ENCODE results near the gene MACROD1. TPM values are rescaled to one million over a fixed set of nuclear protein-coding genes. Genes with fewer than 3 reads are reported as not detected.

The MACROD1 gene
- total RNA-seq, 1 experiment from 2014 or later = 17.6 TPM

DNA sequence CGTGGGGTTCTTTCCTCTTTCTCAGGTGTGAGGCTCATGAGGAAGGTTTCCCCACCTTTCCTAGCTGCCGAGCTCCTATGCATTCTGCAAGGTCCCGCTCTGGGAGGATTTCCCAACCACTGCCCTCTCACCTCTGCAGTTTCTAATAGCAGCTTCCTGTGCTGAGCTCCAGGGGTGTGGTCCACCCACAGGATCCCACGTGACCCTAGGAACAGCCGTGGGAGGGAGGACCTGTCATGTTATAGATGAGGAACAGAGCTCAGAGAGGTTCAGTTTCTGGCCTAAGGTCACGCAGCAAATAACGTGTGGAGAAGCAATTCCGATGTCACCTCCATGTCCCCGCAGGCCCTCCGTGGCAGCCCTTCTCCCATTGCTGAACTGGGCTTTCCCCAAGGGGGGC lies 91.7 kb downstream of the MACROD1 start:
- Histone ChIP-seq H3K27me3 (replicated peaks) (no peaks in the 10 kb centered on the region; the same call in 1 of the 2 replicates), H3K36me3 (no peaks in the 10 kb centered on the region), H3K4me1 (replicated peaks) (no peaks in the 10 kb centered on the region), H3K9me3 (replicated peaks) (no peaks in the 10 kb centered on the region), H3K4me3 (no peak overlapping the region), H3K27ac (no peak overlapping the region)
- no peak for DNase-seq (ENCODE audit: low read depth in 1 of 2, low spot score in 2 of 2)

DNA sequence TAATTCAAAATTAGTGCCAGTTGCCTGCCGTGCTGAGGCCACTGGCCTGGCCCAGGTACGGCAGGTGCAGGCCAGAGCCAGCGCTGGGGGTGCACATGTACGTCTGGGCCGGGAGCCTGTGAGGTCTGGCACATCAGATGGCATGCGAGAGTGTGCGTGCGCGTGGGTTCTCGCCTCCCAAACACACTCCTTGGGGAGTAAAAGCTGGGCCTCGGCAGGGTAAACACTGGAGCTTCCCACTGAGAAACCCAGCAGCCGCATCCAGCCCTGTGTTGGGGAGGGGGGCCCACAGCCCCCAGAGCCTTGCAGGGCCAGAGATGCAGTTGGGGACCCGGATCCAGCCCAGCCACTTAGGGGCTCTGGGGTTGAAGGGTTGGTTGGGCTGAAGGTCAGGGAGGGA lies 92.4 kb downstream of the MACROD1 start:
- Histone ChIP-seq H3K9me3 (replicated peaks) (no peaks in the 10 kb centered on the region), H3K27me3 (replicated peaks) (no peaks in the 10 kb centered on the region; the same call in 1 of the 2 replicates), H3K4me1 (replicated peaks) (no peaks in the 10 kb centered on the region), H3K36me3 (no peaks in the 10 kb centered on the region), H3K4me3 (no peak overlapping the region), H3K27ac (no peak overlapping the region)
- no peak for DNase-seq (ENCODE audit: low read depth in 1 of 2, low spot score in 2 of 2)

DNA sequence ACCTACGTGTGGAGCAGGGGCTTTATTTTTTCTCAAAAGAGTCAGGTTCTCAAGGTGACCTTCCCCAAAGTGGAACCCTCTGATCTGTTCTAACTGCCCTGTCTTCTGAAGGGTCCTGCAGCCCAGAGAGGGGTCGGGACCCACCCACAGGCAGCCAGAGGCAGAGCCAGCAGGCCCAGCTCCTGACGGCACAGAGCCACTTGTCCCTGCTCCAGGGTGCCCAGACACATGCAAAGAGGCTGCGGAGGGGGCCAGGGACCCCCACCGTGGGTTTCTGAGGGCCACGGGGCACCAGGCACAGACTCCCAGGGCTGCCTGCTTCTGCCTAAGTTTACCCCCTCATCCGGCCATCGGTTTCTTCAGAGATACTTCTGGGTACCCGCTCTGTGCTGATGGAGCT lies 93.0 kb downstream of the MACROD1 start:
- Histone ChIP-seq H3K9me3 (replicated peaks) (no peaks in the 10 kb centered on the region), H3K36me3 (no peaks in the 10 kb centered on the region), H3K27ac (no peak overlapping the region), H3K27me3 (replicated peaks) (no peaks in the 10 kb centered on the region; the same call in 1 of the 2 replicates), H3K4me3 (no peak overlapping the region), H3K4me1 (replicated peaks) (no peaks in the 10 kb centered on the region)
- DNase-seq (ENCODE audit: low read depth in 1 of 2, low spot score in 2 of 2) = no peak

DNA sequence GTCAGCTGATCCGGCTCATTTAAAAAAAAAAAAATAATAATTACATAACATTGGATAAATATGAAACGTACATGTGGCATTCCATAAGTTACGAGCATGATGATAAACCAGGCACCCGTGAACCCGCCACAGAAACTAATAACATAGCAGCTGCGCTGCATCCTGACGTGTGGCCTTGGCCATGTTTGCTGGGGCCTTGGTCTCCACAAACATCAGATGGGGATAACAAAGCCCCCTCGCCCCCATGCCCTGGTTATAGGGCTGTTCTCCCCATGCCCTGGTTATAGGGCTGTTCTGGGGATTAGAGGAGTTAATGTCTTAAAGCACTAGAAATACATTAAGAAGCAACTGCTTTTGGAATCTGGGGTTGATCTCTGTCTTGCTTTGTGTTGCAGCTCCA lies 93.5 kb downstream of the MACROD1 start:
- no peaks in the 10 kb centered on the region; the same call in 1 of the 2 replicates for H3K27me3 ChIP-seq (replicated peaks)
- H3K27ac ChIP-seq = no peak overlapping the region
- H3K36me3 ChIP-seq = no peaks in the 10 kb centered on the region
- no peaks in the 10 kb centered on the region for H3K9me3 ChIP-seq (replicated peaks)
- DNase-seq (ENCODE audit: low read depth in 1 of 2, low spot score in 2 of 2) = no peak
- no peaks in the 10 kb centered on the region for H3K4me1 ChIP-seq (replicated peaks)
- H3K4me3 ChIP-seq = no peak overlapping the region

DNA sequence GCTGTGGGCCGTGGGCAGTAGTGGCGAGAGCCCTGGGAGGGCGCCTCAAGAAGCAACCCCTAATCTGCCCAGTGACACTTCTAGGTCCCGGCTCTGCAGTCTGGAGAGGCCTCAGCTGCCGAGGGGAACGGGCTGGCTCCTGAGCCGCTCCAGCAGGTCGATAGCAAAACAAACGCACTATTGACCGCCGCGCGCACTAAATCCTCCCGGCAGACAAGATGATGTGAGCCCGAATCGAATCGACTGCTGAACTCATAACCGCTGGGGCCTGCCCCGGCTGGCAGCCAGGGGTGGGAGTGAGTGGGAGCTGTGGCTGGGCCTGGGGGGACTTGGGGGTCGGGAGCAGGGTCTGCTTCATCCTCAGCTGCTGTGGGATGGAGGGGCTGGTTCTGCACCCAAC lies 94.1 kb downstream of the MACROD1 start:
- Histone ChIP-seq H3K27me3 (replicated peaks) (no peaks in the 10 kb centered on the region; the same call in 1 of the 2 replicates), H3K4me1 (replicated peaks) (no peaks in the 10 kb centered on the region), H3K27ac (no peak overlapping the region), H3K9me3 (replicated peaks) (no peaks in the 10 kb centered on the region), H3K4me3 (no peak overlapping the region), H3K36me3 (no peaks in the 10 kb centered on the region)
- DNase-seq (ENCODE audit: low read depth in 1 of 2, low spot score in 2 of 2) = no peak

DNA sequence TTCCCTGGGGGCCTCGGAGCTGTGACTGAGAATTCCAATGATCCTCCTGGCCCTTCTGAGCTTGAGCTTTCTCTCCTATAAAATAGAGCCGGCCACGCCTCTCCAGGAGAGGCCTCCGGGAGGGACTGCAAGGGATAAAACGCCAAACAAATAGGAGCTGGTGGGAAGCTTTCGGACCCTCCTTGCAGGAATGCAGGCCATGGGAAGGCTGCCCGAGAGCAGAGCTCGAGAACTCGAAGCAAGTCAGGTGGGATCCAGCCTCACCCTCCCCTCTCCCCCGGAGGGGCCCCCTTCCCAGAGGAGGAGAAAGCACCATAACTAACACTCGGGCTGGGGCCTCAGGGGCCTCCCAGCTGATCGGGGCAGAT lies 95.6 kb downstream of the MACROD1 start:
- DNase-seq (ENCODE audit: low read depth in 1 of 2, low spot score in 2 of 2) = no peak
- H3K36me3 ChIP-seq = no peaks in the 10 kb centered on the region
- no peaks in the 10 kb centered on the region for H3K9me3 ChIP-seq (replicated peaks)
- no peaks in the 10 kb centered on the region for H3K4me1 ChIP-seq (replicated peaks)
- H3K27ac ChIP-seq = no peak overlapping the region
- no peaks in the 10 kb centered on the region; the same call in 1 of the 2 replicates for H3K27me3 ChIP-seq (replicated peaks)
- H3K4me3 ChIP-seq = no peak overlapping the region

DNA sequence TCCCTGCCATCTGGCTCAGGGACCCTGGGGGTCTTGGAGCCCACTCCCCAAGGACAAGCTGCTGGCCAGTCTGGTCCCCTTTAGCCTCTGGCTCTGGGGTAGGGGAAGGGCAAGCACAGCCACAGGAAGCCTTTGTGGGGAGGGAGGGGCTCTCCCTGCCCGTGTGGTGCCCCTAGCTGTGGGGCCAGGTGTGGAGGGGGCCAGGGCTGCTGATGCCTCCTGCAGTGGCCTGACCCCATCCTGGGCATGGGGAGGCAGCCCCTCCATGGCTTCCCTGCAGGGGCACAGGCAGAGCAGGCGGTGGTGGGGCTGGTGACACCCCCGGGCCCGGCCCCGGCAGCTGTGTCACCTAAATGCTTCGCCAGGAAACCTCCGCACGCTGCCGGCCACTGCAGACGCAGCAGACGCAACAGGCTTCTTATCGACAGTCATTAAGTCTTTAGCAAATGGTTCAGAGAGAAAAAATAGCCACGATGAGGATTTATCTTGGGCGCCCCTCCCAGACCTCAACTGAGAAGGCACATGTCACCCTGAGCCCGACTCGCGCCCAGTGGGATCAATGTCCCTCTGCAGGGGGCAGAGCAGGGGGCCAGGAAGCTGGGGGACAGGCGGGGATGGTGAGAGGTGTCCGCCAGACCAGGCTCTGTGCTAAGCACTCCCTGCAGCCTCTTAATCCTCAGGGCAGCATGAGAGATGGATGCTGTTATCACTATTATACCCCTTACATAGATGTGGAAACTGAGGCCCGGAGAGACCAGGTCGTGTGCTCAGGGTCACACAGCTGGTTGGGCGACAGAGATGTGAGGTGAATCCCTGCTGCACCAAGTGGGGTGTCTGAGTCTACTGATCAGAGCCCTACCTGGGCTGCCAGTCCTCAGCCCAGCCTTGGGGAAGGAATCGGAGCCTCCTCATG lies 96.3 kb downstream of the MACROD1 start:
- Histone ChIP-seq H3K27ac (no peak overlapping the region), H3K36me3 (no peaks in the 10 kb centered on the region), H3K27me3 (replicated peaks) (no peaks in the 10 kb centered on the region), H3K4me1 (replicated peaks) (no peaks in the 10 kb centered on the region), H3K9me3 (replicated peaks) (no peaks in the 10 kb centered on the region), H3K4me3 (no peak overlapping the region)
- no peak for DNase-seq (ENCODE audit: low read depth in 1 of 2, low spot score in 2 of 2)

DNA sequence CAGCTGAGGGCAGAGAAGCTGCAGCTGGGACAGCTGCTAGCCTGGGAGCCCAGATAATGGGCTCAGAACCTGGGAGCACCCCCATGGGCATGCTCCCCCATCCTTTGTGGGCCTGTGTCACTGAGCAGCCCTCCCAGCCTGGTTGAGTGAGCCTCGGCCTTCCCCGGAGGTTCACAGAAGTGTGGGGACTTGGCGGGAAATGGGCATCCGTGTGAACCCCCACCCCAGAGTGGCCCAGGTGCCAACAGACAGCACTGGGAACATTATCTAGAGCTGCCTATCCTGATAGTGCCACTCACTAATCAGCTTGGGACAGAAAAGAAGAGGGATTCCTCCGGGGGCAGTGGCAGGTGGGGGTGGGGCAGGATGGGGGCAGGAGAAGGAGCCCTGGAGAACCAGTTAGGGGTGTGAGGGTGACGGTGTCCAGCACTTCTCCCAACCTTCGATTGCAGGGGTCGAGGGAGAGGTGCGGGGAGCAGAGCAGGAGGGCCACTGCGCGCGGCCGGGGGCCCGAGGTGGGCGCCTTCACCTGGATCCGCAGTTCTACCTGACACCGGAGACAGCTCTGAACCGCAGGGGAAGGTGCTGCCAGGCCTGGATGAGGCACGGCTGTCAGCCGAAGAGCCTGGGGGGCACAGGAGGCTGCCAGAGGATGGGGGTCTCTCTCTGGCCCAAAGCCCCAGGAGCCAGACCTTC lies 97.1 kb downstream of the MACROD1 start:
- no peaks in the 10 kb centered on the region for H3K4me1 ChIP-seq (replicated peaks)
- H3K4me3 ChIP-seq = no peak overlapping the region
- H3K27ac ChIP-seq = no peak overlapping the region
- no peaks in the 10 kb centered on the region for H3K9me3 ChIP-seq (replicated peaks)
- H3K36me3 ChIP-seq = no peaks in the 10 kb centered on the region
- H3K27me3 ChIP-seq (replicated peaks) = no peaks in the 10 kb centered on the region
- no peak for DNase-seq (ENCODE audit: low read depth in 1 of 2, low spot score in 2 of 2)

DNA sequence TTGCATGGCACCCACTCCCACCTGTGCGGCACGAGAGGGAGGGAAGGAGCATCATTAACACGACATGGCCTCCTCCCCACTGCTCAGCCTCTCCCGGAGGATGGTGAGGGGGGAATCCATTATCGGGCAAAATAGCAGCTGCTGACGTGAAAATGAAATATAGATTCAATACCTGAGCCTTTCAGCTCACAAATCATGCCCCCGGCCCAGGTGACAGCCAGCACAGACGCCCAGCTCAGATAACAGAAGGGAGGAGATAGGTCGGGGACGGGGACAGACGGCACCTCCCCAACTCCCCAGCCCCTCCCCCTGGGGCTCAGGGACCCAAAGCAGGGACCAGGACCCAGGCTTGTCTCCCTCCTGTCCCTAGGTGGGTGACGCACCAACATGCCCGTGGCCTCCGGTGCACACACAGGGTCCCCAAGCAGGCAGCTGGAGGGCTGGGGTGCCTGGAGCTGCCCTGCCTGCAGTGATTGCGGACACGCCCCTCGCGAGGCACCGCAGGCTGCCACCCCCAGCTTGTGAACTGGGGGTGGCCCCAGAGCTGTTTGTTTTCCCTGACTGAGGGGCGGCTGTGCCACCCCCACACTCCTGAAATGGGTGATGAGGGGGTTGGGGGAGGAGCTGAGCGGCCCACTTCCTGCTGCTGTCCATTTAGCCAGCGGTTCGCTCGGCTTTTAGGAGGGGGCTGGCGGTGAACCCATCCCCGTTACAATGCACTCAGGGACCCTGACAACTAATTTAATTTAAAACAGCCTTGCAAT lies 98.5 kb downstream of the MACROD1 start:
- no peaks in the 10 kb centered on the region for H3K36me3 ChIP-seq
- H3K9me3 ChIP-seq (replicated peaks) = no peaks in the 10 kb centered on the region
- no peak for DNase-seq (ENCODE audit: low read depth in 1 of 2, low spot score in 2 of 2)
- H3K27ac ChIP-seq = no peak overlapping the region
- H3K4me3 ChIP-seq = no peak overlapping the region
- no peaks in the 10 kb centered on the region for H3K4me1 ChIP-seq (replicated peaks)
- H3K27me3 ChIP-seq (replicated peaks) = no peaks in the 10 kb centered on the region

DNA sequence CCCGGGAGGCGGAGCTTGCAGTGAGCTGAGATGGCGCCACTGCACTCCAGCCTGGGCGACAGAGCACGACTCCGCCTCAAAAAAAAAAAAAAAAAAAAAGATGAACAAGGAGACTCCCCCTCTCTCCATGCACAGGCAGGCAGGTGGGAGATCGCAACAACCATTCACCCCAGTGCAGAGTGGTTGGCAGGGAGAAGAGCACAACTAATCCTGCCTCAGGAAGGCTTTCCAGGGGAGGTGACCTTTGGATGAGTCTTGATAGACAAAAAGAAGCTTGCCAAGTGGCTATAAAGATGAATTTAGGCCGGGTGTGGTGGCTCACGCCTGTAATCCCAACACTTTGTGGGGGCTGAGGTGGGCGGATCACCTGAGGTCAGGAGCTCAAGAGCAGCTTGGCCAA lies 100.2 kb downstream of the MACROD1 start:
- Histone ChIP-seq H3K27me3 (replicated peaks) (peaks cover 4% of the 10 kb centered on the region; the same call in 1 of the 2 replicates), H3K4me1 (replicated peaks) (peaks cover 7% of the 10 kb centered on the region), H3K4me3 (no peak overlapping the region), H3K9me3 (replicated peaks) (no peaks in the 10 kb centered on the region), H3K27ac (no peak overlapping the region), H3K36me3 (no peaks in the 10 kb centered on the region)
- no peak for DNase-seq (ENCODE audit: low read depth in 1 of 2, low spot score in 2 of 2)

DNA sequence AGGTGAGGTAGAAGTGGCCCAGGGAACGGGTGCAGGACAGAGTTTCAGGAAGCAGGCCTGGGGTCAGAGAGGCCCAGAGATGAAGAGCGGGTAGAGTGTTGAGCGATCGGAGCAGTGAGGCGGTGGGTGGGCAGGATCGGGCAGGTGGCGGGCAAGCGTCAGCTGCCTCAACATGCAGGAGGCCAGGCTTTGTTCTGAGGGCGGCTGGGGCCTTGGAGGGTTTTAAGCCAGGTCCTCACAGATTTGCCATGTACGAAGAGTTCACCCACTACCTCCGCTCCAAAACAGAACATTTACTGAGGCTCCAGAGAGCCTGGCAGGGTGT lies 100.8 kb downstream of the MACROD1 start:
- Histone ChIP-seq H3K9me3 (replicated peaks) (no peaks in the 10 kb centered on the region), H3K4me1 (replicated peaks) (peaks cover 11% of the 10 kb centered on the region), H3K27me3 (replicated peaks) (peaks cover 9% of the 10 kb centered on the region; the same call in 1 of the 2 replicates), H3K36me3 (no peaks in the 10 kb centered on the region), H3K27ac (no peak overlapping the region), H3K4me3 (no peak overlapping the region)
- no peak for DNase-seq (ENCODE audit: low read depth in 1 of 2, low spot score in 2 of 2)

DNA sequence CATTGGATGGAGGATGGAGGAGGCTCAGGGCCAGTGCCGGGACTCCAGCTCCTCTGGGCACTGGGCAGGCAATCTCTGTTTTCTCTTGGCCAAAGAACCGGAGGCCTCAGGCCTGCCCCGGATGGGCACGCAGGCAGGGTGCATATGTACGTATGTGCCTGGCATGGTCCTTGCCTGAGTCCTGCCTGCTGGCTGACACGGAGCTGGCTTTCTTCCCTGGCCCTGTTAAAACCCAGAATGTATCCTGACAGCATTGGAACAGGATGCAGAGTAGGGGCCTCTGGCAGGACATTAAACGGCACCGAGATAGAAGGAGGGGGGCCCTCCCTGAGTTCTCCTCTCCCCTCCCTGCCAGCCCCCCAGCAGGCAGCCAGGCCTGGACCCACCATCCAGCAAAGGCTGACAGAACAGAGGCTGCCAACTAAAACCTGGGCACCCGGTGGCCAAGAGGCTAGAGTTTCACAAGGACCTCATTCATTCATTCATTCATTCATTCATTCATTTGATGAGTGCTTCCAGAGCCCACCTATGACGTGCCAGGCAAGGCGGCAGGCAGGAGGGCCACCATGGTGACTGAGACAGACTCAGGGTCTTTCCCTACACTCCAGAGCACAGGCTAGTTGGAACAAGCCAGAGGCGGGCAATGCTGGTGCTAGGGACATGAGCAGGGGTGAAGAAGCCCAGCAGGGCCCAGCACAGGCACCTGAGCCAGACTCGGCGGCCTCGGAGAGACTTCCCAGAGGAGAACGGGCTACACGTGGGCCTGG lies 101.4 kb downstream of the MACROD1 start:
- H3K27me3 ChIP-seq (replicated peaks) = peaks cover 9% of the 10 kb centered on the region; the same call in 1 of the 2 replicates
- no peak overlapping the region for H3K4me3 ChIP-seq
- H3K36me3 ChIP-seq = no peaks in the 10 kb centered on the region
- DNase-seq (ENCODE audit: low read depth in 1 of 2, low spot score in 2 of 2) = no peak
- H3K9me3 ChIP-seq (replicated peaks) = no peaks in the 10 kb centered on the region
- H3K27ac ChIP-seq = no peak overlapping the region
- H3K4me1 ChIP-seq (replicated peaks) = peaks cover 11% of the 10 kb centered on the region

DNA sequence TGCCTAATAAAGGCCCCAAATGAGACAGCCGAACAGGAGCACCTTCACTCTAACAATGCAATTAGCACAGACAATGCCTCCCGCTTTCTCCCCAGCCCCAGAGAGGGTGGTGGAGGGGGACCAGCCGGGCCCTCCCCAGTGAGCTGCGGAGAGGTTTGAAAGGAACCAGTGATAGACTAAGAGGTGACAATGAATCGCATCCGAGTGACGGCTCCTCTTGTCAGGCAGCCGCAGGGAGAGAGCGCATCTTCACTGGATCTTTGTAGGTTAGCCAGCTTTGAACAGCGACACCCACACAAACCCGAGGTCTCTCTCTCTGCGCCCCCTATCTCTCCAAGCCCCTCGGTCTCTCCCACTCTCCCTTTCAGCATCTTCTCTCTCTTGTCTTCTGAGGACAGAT lies 102.1 kb downstream of the MACROD1 start:
- no peak overlapping the region for H3K27ac ChIP-seq
- H3K27me3 ChIP-seq (replicated peaks) = peaks cover 9% of the 10 kb centered on the region; the same call in 1 of the 2 replicates
- no peak for DNase-seq (ENCODE audit: low read depth in 1 of 2, low spot score in 2 of 2)
- peaks cover 11% of the 10 kb centered on the region for H3K4me1 ChIP-seq (replicated peaks)
- no peaks in the 10 kb centered on the region for H3K9me3 ChIP-seq (replicated peaks)
- H3K36me3 ChIP-seq = no peaks in the 10 kb centered on the region
- no peak overlapping the region for H3K4me3 ChIP-seq
